Activated CD8-positive, alpha-beta memory T cell treated with anti-CD3 and anti-CD28 coated beads for 36 hours (primary cell): ENCODE data around the gene NRXN3. TPM values are rescaled to one million over a fixed set of nuclear protein-coding genes. Genes with fewer than 3 reads are reported as not detected.

ENCODE experiments used
- CTCF ChIA-PET: fragments of 350-600 bp; sonication (Branson Sonifier 250); formaldehyde crosslinking; loops from one replicate; lab custom pipeline; 2021; ENCODE audit warnings: antibody characterized with exemption; lab: Charles Lee
- POLR2A ChIA-PET: fragments of 350-600 bp; sonication (Branson Sonifier 250); formaldehyde crosslinking; loops from one replicate; lab custom pipeline; 2021; ENCODE audit warnings: antibody characterized with exemption; lab: Charles Lee
- total RNA-seq, 2 experiments: library from RNA; stranded (reverse); gene quantifications; one replicate each; pipeline ENCODE4 v1.2.3, GENCODE V29; 2021

NRXN3 gene
- total RNA-seq, 2 experiments from 2014 or later: not detected

GRCh38 chr14:78725086-78725485 lies 554.9 kb downstream of the NRXN3 start:
- ChIA-PET CTCF (no interaction called here), POLR2A (no interaction called here)

GRCh38 chr14:78737116-78737515 lies 566.9 kb downstream of the NRXN3 start:
- CTCF ChIA-PET: no interaction called here
- POLR2A ChIA-PET: no interaction called here

GRCh38 chr14:78737601-78738000 lies 567.4 kb downstream of the NRXN3 start:
- ChIA-PET CTCF (no interaction called here), POLR2A (no interaction called here)

GRCh38 chr14:78746086-78746595 lies 576.0 kb downstream of the NRXN3 start:
- ChIA-PET CTCF (no interaction called here), POLR2A (no interaction called here)

- POLR2A ChIA-PET: no interaction called here
- CTCF ChIA-PET: no interaction called here
Observed at GRCh38 chr14:78747813-78748212, 577.6 kb downstream of the NRXN3 start.

- POLR2A ChIA-PET: no interaction called here
- CTCF ChIA-PET: no interaction called here
Observed at GRCh38 chr14:78752518-78753188, 582.5 kb downstream of the NRXN3 start.

- ChIA-PET POLR2A (no interaction called here), CTCF (no interaction called here)
Observed at GRCh38 chr14:78754059-78754458, 583.9 kb downstream of the NRXN3 start.

GRCh38 chr14:78758333-78758732 lies 588.2 kb downstream of the NRXN3 start:
- CTCF ChIA-PET: no interaction called here
- POLR2A ChIA-PET: no interaction called here

- POLR2A ChIA-PET: no interaction called here
- CTCF ChIA-PET: no interaction called here
Observed at GRCh38 chr14:78762331-78762730, 592.2 kb downstream of the NRXN3 start.

- ChIA-PET CTCF (no interaction called here), POLR2A (no interaction called here)
Observed at GRCh38 chr14:78763746-78764145, 593.6 kb downstream of the NRXN3 start.

GRCh38 chr14:78764240-78764639 lies 594.1 kb downstream of the NRXN3 start:
- CTCF ChIA-PET: no interaction called here

GRCh38 chr14:78764645-78765044 lies 594.5 kb downstream of the NRXN3 start:
- ChIA-PET CTCF (no interaction called here), POLR2A (no interaction called here)

More at GRCh38 chr14:78764240-78764639, 594.1 kb downstream of the NRXN3 start:
- POLR2A ChIA-PET: no interaction called here

- ChIA-PET CTCF (no interaction called here), POLR2A (no interaction called here)
Observed at GRCh38 chr14:78767436-78767835, 597.3 kb downstream of the NRXN3 start.

- ChIA-PET POLR2A (no interaction called here), CTCF (no interaction called here)
Observed at GRCh38 chr14:78782551-78782950, 612.4 kb downstream of the NRXN3 start.

- POLR2A ChIA-PET: no interaction called here
- CTCF ChIA-PET: no interaction called here
Observed at GRCh38 chr14:78785265-78785664, 615.1 kb downstream of the NRXN3 start.

GRCh38 chr14:78788467-78789360 lies 618.5 kb downstream of the NRXN3 start:
- ChIA-PET POLR2A (no interaction called here), CTCF (no interaction called here)

GRCh38 chr14:78790271-78790670 lies 620.1 kb downstream of the NRXN3 start:
- CTCF ChIA-PET: no interaction called here

GRCh38 chr14:78798757-78799156 lies 628.6 kb downstream of the NRXN3 start:
- ChIA-PET POLR2A (no interaction called here), CTCF (no interaction called here)

More at GRCh38 chr14:78790271-78790670, 620.1 kb downstream of the NRXN3 start:
- POLR2A ChIA-PET: no interaction called here

- CTCF ChIA-PET: no interaction called here
- POLR2A ChIA-PET: no interaction called here
Observed at GRCh38 chr14:78805570-78805969, 635.4 kb downstream of the NRXN3 start.

GRCh38 chr14:78823035-78823434 lies 652.9 kb downstream of the NRXN3 start:
- POLR2A ChIA-PET: no interaction called here
- CTCF ChIA-PET: no interaction called here

GRCh38 chr14:78823516-78823915 lies 653.3 kb downstream of the NRXN3 start:
- ChIA-PET CTCF (no interaction called here), POLR2A (no interaction called here)
